Suprapubic skin (tissue), 3 donors: ENCODE data around the gene SMC6.

Source experiments
- POLR2AphosphoS5 ChIP-seq, 3 donors: sonication (generic); formaldehyde crosslinking; IDR thresholded peaks; one replicate each; pipeline ENCODE4 v1.6.1; 2017; ENCODE audit warnings: antibody characterized with exemption in 3 of 3
- TF ChIP-seq, protein P1 (sequence below), 2 donors: fragments of 200-600 bp in 1 of 2; fragments of 450-650 bp in 1 of 2; sonication (generic) in 1 of 2; IDR thresholded peaks; one replicate each; pipeline ENCODE4 v1.5.1; 2016 to 2019; ENCODE audit warnings: antibody characterized with exemption in 2 of 2, mild to moderate bottlenecking in 1 of 2, moderate library complexity in 1 of 2

DNA sequence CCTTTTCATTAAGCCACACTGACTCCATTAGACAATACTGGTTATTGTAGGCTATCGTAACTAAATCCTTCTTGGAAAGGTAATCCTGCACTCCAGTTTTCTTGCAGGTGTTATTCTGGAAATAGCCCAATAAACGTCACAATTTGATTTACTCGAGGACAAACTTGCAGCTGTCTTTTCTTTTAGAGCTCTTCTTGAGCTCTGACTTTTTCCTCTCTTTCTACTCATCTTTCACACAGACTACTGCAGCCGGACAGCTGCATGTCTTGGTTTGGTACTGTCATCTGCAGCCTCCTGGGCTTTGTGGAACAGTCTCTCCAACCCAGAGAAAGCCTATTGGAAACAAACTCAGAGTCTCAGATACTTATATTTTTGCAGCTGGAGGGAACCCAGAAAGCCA, 39.7 kb upstream of the SMC6 start:
- TF ChIP-seq, protein P1, sequence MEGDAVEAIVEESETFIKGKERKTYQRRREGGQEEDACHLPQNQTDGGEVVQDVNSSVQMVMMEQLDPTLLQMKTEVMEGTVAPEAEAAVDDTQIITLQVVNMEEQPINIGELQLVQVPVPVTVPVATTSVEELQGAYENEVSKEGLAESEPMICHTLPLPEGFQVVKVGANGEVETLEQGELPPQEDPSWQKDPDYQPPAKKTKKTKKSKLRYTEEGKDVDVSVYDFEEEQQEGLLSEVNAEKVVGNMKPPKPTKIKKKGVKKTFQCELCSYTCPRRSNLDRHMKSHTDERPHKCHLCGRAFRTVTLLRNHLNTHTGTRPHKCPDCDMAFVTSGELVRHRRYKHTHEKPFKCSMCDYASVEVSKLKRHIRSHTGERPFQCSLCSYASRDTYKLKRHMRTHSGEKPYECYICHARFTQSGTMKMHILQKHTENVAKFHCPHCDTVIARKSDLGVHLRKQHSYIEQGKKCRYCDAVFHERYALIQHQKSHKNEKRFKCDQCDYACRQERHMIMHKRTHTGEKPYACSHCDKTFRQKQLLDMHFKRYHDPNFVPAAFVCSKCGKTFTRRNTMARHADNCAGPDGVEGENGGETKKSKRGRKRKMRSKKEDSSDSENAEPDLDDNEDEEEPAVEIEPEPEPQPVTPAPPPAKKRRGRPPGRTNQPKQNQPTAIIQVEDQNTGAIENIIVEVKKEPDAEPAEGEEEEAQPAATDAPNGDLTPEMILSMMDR (IDR thresholded peaks at IDR 0.05) = no peak
- TF ChIP-seq POLR2AphosphoS5 (IDR thresholded peaks at IDR 0.05) = no peak
